PC-9 (cell line): Measurements from ENCODE around the gene DCTD. TPM values are rescaled to one million over a fixed set of nuclear protein-coding genes. Genes with fewer than 3 reads are reported as not detected.

Source experiments
- BruUV-seq: library from RNA; stranded (reverse); fragments of 400-500 nt; replicated peaks from 2 replicates; lab custom pipeline; 2021; lab: Mats Ljungman, UMichigan
- CTCF ChIA-PET: fragments of 300-600 bp; sonication (Branson Sonifier 250); formaldehyde crosslinking; loops from one replicate; lab custom pipeline; 2022; ENCODE audit warnings: antibody characterized with exemption; lab: Charles Lee
- POLR2A ChIA-PET: fragments of 300-600 bp; sonication (Branson Sonifier 250); formaldehyde crosslinking; loops from one replicate; lab custom pipeline; 2022; ENCODE audit warnings: antibody characterized with exemption; ENCODE audit not compliant: unreplicated experiment; lab: Charles Lee
- DNase-seq, 2 experiments: peaks; one replicate each; pipeline versions ENCODE4 v3.0.0 to v3.0.0-alpha.2; 2015 to 2022; ENCODE audit warnings: mixed read lengths in 1 of 2
- H2AFZ ChIP-seq: fragments of 200-600 bp; sonication (generic); 2 replicates; pipeline ENCODE4 v1.8.1; 2017; ENCODE audit warnings: antibody characterized with exemption
- H3F3A ChIP-seq: fragments of 200-600 bp; sonication (generic); 2 replicates; pipeline ENCODE4 v1.8.1; 2017; ENCODE audit warnings: antibody characterized with exemption, mild to moderate bottlenecking, low read depth; ENCODE audit not compliant: insufficient read depth
- H3K27ac ChIP-seq: fragments of 200-600 bp; sonication (generic); 2 replicates; pipeline ENCODE4 v1.6.1; 2016; ENCODE audit warnings: mixed run types
- H3K27me3 ChIP-seq: fragments of 200-600 bp; sonication (generic); 2 replicates; pipeline ENCODE4 v1.6.1; 2016; ENCODE audit warnings: low read depth, mixed run types; ENCODE audit not compliant: insufficient read depth
- H3K36me3 ChIP-seq: fragments of 200-600 bp; sonication (generic); 2 replicates; pipeline ENCODE4 v1.6.1; 2016; ENCODE audit warnings: low read depth, mixed run types
- H3K4me1 ChIP-seq: fragments of 200-600 bp; sonication (generic); replicated peaks from 2 replicates; pipeline ENCODE4 v1.6.1; 2016; ENCODE audit warnings: mixed run types; ENCODE audit not compliant: insufficient read depth
- H3K4me2 ChIP-seq: fragments of 200-600 bp; sonication (generic); 2 replicates; pipeline ENCODE4 v1.6.1; 2017; ENCODE audit warnings: mixed run types
- H3K4me3 ChIP-seq: fragments of 200-600 bp; sonication (generic); 2 replicates; pipeline ENCODE4 v1.6.1; 2016; ENCODE audit warnings: mixed run types
- H3K79me2 ChIP-seq: fragments of 200-600 bp; sonication (generic); 2 replicates; pipeline ENCODE4 v1.6.1; 2017; ENCODE audit warnings: low read depth, mixed run types
- H3K9me2 ChIP-seq: fragments of 200-600 bp; sonication (generic); 2 replicates; pipeline ENCODE4 v1.8.1; 2017; ENCODE audit warnings: mild to moderate bottlenecking; ENCODE audit not compliant: insufficient read depth
- H3K9me3 ChIP-seq: fragments of 200-600 bp; sonication (generic); 2 replicates; pipeline ENCODE4 v1.8.1; 2016; ENCODE audit warnings: low read depth; ENCODE audit not compliant: insufficient read depth
- H4K20me1 ChIP-seq: fragments of 200-600 bp; sonication (generic); 2 replicates; pipeline ENCODE4 v1.8.1; 2017; ENCODE audit not compliant: insufficient read depth
- EZH2 ChIP-seq: fragments of 200-600 bp; sonication (generic); IDR thresholded peaks from 2 replicates; pipeline ENCODE4 v1.8.0; 2017; ENCODE audit warnings: antibody characterized with exemption, low read depth
- intact Hi-C: fragments of 100-400 bp; cut with micrococcal nuclease; formaldehyde crosslinking; loops from one replicate; pipeline ENCODE4 v1.10.0; 2022; ENCODE audit not compliant: unreplicated experiment
- total RNA-seq: library from RNA; stranded (reverse); gene quantifications from 2 replicates; pipeline ENCODE4 v1.2.3, GENCODE V29; 2021
- TF ChIP-seq, protein P1 (sequence below): fragments of 200-600 bp; sonication (generic); conservative IDR thresholded peaks from 2 replicates; pipeline ENCODE4 v1.6.1; 2017; ENCODE audit warnings: mixed run types, antibody characterized with exemption, mild to moderate bottlenecking, moderate library complexity

The DCTD gene
- total RNA-seq, 1 experiment from 2014 or later, result 116 TPM

DNA sequence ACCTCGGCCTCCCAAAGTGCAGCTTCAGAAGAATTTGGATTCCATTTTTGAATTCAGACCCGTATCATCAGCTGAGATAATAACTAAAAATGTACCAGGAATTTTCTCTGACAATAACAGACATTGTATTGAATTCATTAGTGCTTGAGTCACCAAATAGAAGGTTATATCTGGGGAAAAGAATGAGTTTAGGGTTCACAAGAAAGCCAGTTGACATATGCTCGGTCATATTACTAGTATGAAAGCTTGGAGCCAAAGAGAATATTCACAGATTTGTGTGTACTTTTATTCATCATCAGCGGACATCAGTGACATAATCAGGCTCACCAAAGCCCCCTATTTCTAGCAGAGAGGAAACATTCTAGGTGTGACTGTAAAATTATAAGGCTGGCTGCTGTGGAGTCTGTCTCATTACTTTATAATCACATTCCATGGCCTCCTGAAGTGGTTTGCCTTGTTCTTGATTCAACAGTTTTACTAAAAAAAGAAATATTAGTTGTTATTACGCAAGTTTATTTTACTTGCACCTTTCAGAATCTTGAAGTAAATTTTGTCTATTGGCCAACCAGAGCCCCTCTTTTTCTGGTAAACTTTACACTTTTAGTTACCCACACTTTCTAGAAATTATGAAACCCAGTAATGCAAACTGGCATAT, 14.6 kb upstream of the DCTD start:
- no peaks in the 10 kb centered on the region for H3K9me2 ChIP-seq
- CTCF ChIA-PET, result no interaction called here
- no peaks in the 10 kb centered on the region for H3F3A ChIP-seq
- no peak for TF ChIP-seq EZH2
- TF ChIP-seq, protein P1, sequence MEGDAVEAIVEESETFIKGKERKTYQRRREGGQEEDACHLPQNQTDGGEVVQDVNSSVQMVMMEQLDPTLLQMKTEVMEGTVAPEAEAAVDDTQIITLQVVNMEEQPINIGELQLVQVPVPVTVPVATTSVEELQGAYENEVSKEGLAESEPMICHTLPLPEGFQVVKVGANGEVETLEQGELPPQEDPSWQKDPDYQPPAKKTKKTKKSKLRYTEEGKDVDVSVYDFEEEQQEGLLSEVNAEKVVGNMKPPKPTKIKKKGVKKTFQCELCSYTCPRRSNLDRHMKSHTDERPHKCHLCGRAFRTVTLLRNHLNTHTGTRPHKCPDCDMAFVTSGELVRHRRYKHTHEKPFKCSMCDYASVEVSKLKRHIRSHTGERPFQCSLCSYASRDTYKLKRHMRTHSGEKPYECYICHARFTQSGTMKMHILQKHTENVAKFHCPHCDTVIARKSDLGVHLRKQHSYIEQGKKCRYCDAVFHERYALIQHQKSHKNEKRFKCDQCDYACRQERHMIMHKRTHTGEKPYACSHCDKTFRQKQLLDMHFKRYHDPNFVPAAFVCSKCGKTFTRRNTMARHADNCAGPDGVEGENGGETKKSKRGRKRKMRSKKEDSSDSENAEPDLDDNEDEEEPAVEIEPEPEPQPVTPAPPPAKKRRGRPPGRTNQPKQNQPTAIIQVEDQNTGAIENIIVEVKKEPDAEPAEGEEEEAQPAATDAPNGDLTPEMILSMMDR, result no peak
- no peak overlapping the region for H3K4me3 ChIP-seq
- no peak overlapping the region for H2AFZ ChIP-seq
- H3K27ac ChIP-seq, result no peak overlapping the region
- BruUV-seq, result no TSS peak
- no peaks in the 10 kb centered on the region for H3K9me3 ChIP-seq
- no peaks in the 10 kb centered on the region for H3K4me1 ChIP-seq
- DNase-seq, result no peak
- H4K20me1 ChIP-seq, result no peaks in the 10 kb centered on the region
- H3K36me3 ChIP-seq, result no peaks in the 10 kb centered on the region
- H3K79me2 ChIP-seq, result no peaks in the 10 kb centered on the region
- no peak overlapping the region for H3K4me2 ChIP-seq
- no peaks in the 10 kb centered on the region for H3K27me3 ChIP-seq
- intact Hi-C loops, result no loop called here
- POLR2A ChIA-PET, result no interaction called here

DNA sequence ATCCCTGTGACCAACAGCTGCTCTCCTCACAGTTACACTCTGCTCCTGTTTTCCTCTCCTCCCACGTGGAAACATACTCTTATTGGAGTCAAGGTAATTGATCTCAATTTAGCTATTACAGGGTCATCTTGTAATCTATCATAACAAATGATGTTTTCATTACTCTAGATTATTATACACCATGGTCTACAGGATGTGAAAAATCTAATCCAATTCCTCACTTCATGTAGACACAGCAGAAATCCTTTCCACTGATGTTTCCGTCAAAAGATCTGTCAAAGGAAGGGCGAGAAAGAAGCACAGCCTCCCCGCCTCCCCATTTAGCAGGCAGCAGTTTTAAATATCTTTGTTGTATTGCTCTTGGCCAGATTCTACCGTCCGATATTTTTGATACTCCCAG, 13.7 kb upstream of the DCTD start:
- POLR2A ChIA-PET, result no interaction called here
- H3K79me2 ChIP-seq, result no peaks in the 10 kb centered on the region
- no peak overlapping the region for H3K27ac ChIP-seq
- no peaks in the 10 kb centered on the region for H3K27me3 ChIP-seq
- no peaks in the 10 kb centered on the region for H3K9me3 ChIP-seq
- H4K20me1 ChIP-seq, result no peaks in the 10 kb centered on the region
- intact Hi-C loops, result no loop called here
- DNase-seq, result no peak
- no peak for TF ChIP-seq EZH2
- TF ChIP-seq, protein P1, result no peak
- H3K4me2 ChIP-seq, result no peak overlapping the region
- H3K4me1 ChIP-seq, result no peaks in the 10 kb centered on the region
- H3K9me2 ChIP-seq, result no peaks in the 10 kb centered on the region
- no peaks in the 10 kb centered on the region for H3F3A ChIP-seq
- H3K36me3 ChIP-seq, result no peaks in the 10 kb centered on the region
- H3K4me3 ChIP-seq, result no peak overlapping the region
- CTCF ChIA-PET, result no interaction called here
- no peak overlapping the region for H2AFZ ChIP-seq
- BruUV-seq, result no TSS peak

DNA sequence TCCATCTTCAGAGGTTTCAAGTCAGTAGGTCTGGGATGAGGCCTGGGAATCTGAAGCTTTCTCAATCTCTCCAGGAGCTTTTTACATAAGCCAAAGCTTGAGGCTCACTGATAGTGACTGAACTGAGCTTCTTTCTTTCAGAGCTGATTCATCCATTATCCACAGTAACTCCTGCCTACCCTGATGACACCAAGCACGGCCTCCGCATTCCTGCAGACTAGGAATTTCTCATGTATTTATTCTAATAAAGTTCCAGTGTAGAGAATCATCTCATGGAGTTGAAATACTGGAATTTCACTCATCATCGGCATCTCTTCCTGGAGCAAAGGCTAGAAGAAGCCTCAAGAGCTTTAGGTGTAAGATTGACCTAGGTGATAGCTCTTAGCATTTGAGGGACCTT, 12.1 kb upstream of the DCTD start:
- POLR2A ChIA-PET, result interaction anchor here (0.7 kb wide), 1 partner anchor 300 kb away, joined by 7 read pairs; no protein-coding TSS in a partner anchor
- BruUV-seq, result no TSS peak
- Histone ChIP-seq H2AFZ (no peak overlapping the region), H3F3A (no peaks in the 10 kb centered on the region), H3K9me3 (no peaks in the 10 kb centered on the region), H3K27ac (no peak overlapping the region), H4K20me1 (no peaks in the 10 kb centered on the region), H3K4me1 (no peaks in the 10 kb centered on the region), H3K4me3 (no peak overlapping the region), H3K4me2 (no peak overlapping the region), H3K27me3 (no peaks in the 10 kb centered on the region), H3K36me3 (no peaks in the 10 kb centered on the region), H3K79me2 (no peaks in the 10 kb centered on the region), H3K9me2 (no peaks in the 10 kb centered on the region)
- CTCF ChIA-PET, result no interaction called here
- TF ChIP-seq EZH2, result no peak
- TF ChIP-seq, protein P1, result no peak
- intact Hi-C loops, result loop anchor here (5.0 to 10.0 kb wide), 2 partner anchors 452 to 1784 kb away; no protein-coding TSS in a partner anchor
- DNase-seq, result peak in 1 of 2 experiments; percentile 4
